ENCODE results near the gene ERMP1.

Gene ERMP1

GRCh38 chr9:5858833-5859232, 25.9 kb upstream of the ERMP1 start:
- H3K4me1 ChIP-seq = peaks cover 0 to 36% (median 4%) of the 10 kb centered on the region in 10 experiments; a peak in 11 of 20 replicates
- H3K9ac ChIP-seq = no peak overlapping the region
- no peaks in the 10 kb centered on the region for H4K20me1 ChIP-seq
- no peak overlapping the region for H3K27ac ChIP-seq
- H3K36me3 ChIP-seq = 0 out of 22 replicates have a peak, but pooled peaks cover 0 to 4% (median 0%) of the 10 kb centered on the region in 11 experiments
- H3K9me3 ChIP-seq (replicated peaks in 1 of 11) = no peaks in the 10 kb centered on the region
- no peak for TF ChIP-seq Cebpa-rat (IDR thresholded peaks at IDR 0.05)
- H3K27me3 ChIP-seq = no peaks in the 10 kb centered on the region
- peak overlapping the region in 3 of 11 experiments; percentile 59 to 76 (median 71); a peak in 6 of 22 replicates for H3K4me2 ChIP-seq
- no peak overlapping the region for H3K4me3 ChIP-seq

- TF ChIP-seq Cebpa-rat (IDR thresholded peaks at IDR 0.05) = no peak
- peaks cover 0 to 36% (median 3%) of the 10 kb centered on the region in 10 experiments; a peak in 8 of 20 replicates for H3K4me1 ChIP-seq
- no peak overlapping the region for H3K4me3 ChIP-seq
- H3K9ac ChIP-seq = no peak overlapping the region
- 0 out of 22 replicates have a peak, but pooled peaks cover 0 to 4% (median 0%) of the 10 kb centered on the region in 11 experiments for H3K36me3 ChIP-seq
- H3K4me2 ChIP-seq = peak overlapping the region in 4 of 11 experiments; percentile 3 to 76 (median 65); a peak in 6 of 22 replicates
- no peaks in the 10 kb centered on the region for H3K9me3 ChIP-seq (replicated peaks in 1 of 11)
- no peaks in the 10 kb centered on the region for H3K27me3 ChIP-seq
- no peaks in the 10 kb centered on the region for H4K20me1 ChIP-seq
- 0 out of 22 replicates have a peak overlapping the region, but pooled peaks of 1 of the 11 experiments have one; percentile 7 for H3K27ac ChIP-seq
These were observed 25.0 kb upstream of the ERMP1 start for GRCh38 chr9:5857928-5858327.

GRCh38 chr9:5854063-5854790, 21.3 kb upstream of the ERMP1 start:
- Histone ChIP-seq H3K4me2 (no peak overlapping the region), H3K4me3 (no peak overlapping the region), H3K9me3 (replicated peaks in 1 of 11) (no peaks in the 10 kb centered on the region), H4K20me1 (no peaks in the 10 kb centered on the region), H3K27me3 (no peaks in the 10 kb centered on the region), H3K9ac (no peak overlapping the region), H3K27ac (no peak overlapping the region), H3K4me1 (peaks cover 0 to 50% (median 16%) of the 10 kb centered on the region in 10 experiments; a peak in 12 of 20 replicates), H3K36me3 (0 out of 22 replicates have a peak, but pooled peaks cover 0 to 4% (median 0%) of the 10 kb centered on the region in 11 experiments)
- no peak for TF ChIP-seq Cebpa-rat (IDR thresholded peaks at IDR 0.05)

GRCh38 chr9:5853617-5854016, 20.7 kb upstream of the ERMP1 start:
- Histone ChIP-seq H3K9ac (no peak overlapping the region), H4K20me1 (no peaks in the 10 kb centered on the region), H3K4me1 (peaks cover 0 to 43% (median 16%) of the 10 kb centered on the region in 10 experiments; a peak in 12 of 20 replicates), H3K27ac (no peak overlapping the region), H3K4me2 (no peak overlapping the region), H3K9me3 (replicated peaks in 1 of 11) (no peaks in the 10 kb centered on the region), H3K27me3 (no peaks in the 10 kb centered on the region), H3K4me3 (no peak overlapping the region), H3K36me3 (0 out of 22 replicates have a peak, but pooled peaks cover 0 to 4% (median 0%) of the 10 kb centered on the region in 11 experiments)
- no peak for TF ChIP-seq Cebpa-rat (IDR thresholded peaks at IDR 0.05)

- Histone ChIP-seq H3K4me2 (no peak overlapping the region), H3K9me3 (replicated peaks in 1 of 11) (no peaks in the 10 kb centered on the region), H3K9ac (no peak overlapping the region), H3K27me3 (no peaks in the 10 kb centered on the region), H3K4me3 (no peak overlapping the region), H3K4me1 (peaks cover 0 to 37% (median 13%) of the 10 kb centered on the region in 10 experiments; a peak in 12 of 20 replicates), H3K36me3 (0 out of 22 replicates have a peak, but pooled peaks cover 0 to 4% (median 0%) of the 10 kb centered on the region in 11 experiments), H3K27ac (peak overlapping the region in 1 of 11 experiments; percentile 35; a peak in 1 of 22 replicates), H4K20me1 (no peaks in the 10 kb centered on the region)
- no peak for TF ChIP-seq Cebpa-rat (IDR thresholded peaks at IDR 0.05)
These were observed 20.1 kb upstream of the ERMP1 start for GRCh38 chr9:5852987-5853386.

GRCh38 chr9:5851445-5851844, 18.5 kb upstream of the ERMP1 start:
- TF ChIP-seq Cebpa-rat (IDR thresholded peaks at IDR 0.05) = peak in 1 of 11 experiments; percentile 27; a peak in 1 of 22 replicates
- peak overlapping the region in 8 of 11 experiments; percentile 18 to 72 (median 35); a peak in 14 of 22 replicates for H3K4me2 ChIP-seq
- H3K27ac ChIP-seq = peak overlapping the region in 8 of 11 experiments; percentile 12 to 52 (median 33); a peak in 11 of 22 replicates
- H3K9ac ChIP-seq = no peak overlapping the region
- no peak overlapping the region for H3K4me3 ChIP-seq
- H3K4me1 ChIP-seq = peaks cover 6 to 28% (median 18%) of the 10 kb centered on the region in 10 experiments
- H4K20me1 ChIP-seq = no peaks in the 10 kb centered on the region
- no peaks in the 10 kb centered on the region for H3K9me3 ChIP-seq (replicated peaks in 1 of 11)
- 0 out of 22 replicates have a peak, but pooled peaks cover 0 to 4% (median 0%) of the 10 kb centered on the region in 11 experiments for H3K36me3 ChIP-seq
- H3K27me3 ChIP-seq = no peaks in the 10 kb centered on the region

GRCh38 chr9:5850724-5851122, 17.8 kb upstream of the ERMP1 start:
- Histone ChIP-seq H3K27ac (peak overlapping the region in 9 of 11 experiments; percentile 12 to 52 (median 31); a peak in 13 of 22 replicates), H3K9ac (no peak overlapping the region), H3K36me3 (no peaks in the 10 kb centered on the region), H4K20me1 (no peaks in the 10 kb centered on the region), H3K27me3 (no peaks in the 10 kb centered on the region), H3K9me3 (replicated peaks in 1 of 11) (no peaks in the 10 kb centered on the region), H3K4me2 (peak overlapping the region in 8 of 11 experiments; percentile 18 to 72 (median 35); a peak in 13 of 22 replicates), H3K4me1 (peaks cover 13 to 35% (median 25%) of the 10 kb centered on the region in 10 experiments), H3K4me3 (no peak overlapping the region)
- no peak for TF ChIP-seq Cebpa-rat (IDR thresholded peaks at IDR 0.05)

GRCh38 chr9:5848372-5848882, 15.5 kb upstream of the ERMP1 start:
- H3K27ac ChIP-seq = no peak overlapping the region
- no peak overlapping the region for H3K4me2 ChIP-seq
- peaks cover 36 to 56% (median 47%) of the 10 kb centered on the region in 10 experiments for H3K4me1 ChIP-seq
- H3K4me3 ChIP-seq = no peak overlapping the region
- no peaks in the 10 kb centered on the region for H3K9me3 ChIP-seq (replicated peaks in 1 of 11)
- TF ChIP-seq Cebpa-rat (IDR thresholded peaks at IDR 0.05) = no peak
- H3K27me3 ChIP-seq = no peaks in the 10 kb centered on the region
- H3K9ac ChIP-seq = no peak overlapping the region
- no peaks in the 10 kb centered on the region for H3K36me3 ChIP-seq
- no peaks in the 10 kb centered on the region for H4K20me1 ChIP-seq

- H4K20me1 ChIP-seq = no peaks in the 10 kb centered on the region
- H3K9ac ChIP-seq = no peak overlapping the region
- H3K27me3 ChIP-seq = no peaks in the 10 kb centered on the region
- no peaks in the 10 kb centered on the region for H3K36me3 ChIP-seq
- no peak overlapping the region for H3K4me3 ChIP-seq
- peak overlapping the region in 8 of 11 experiments; percentile 70 to 87 (median 80); a peak in 16 of 22 replicates for H3K4me2 ChIP-seq
- 0 out of 22 replicates have a peak overlapping the region, but pooled peaks of 1 of the 11 experiments have one; percentile 74 for H3K27ac ChIP-seq
- peaks cover 6 to 10% (median 9%) of the 10 kb centered on the region in 11 experiments; a peak in 19 of 22 replicates for H3K9me3 ChIP-seq (replicated peaks in 1 of 11)
- TF ChIP-seq Cebpa-rat (IDR thresholded peaks at IDR 0.05) = no peak
- peaks cover 35 to 64% (median 54%) of the 10 kb centered on the region in 10 experiments for H3K4me1 ChIP-seq
These were observed 13.6 kb upstream of the ERMP1 start for GRCh38 chr9:5846501-5846921.

All from BLaER1 treated with 17β-estradiol and CSF1 and Interleukin-3, amounts not matched to agents 10 nM and 100 nM (cell line).